Fibroblast of lung (primary cell): ENCODE data around the gene TIPRL. TPM values are rescaled to one million over a fixed set of nuclear protein-coding genes. Genes with fewer than 3 reads are reported as not detected.

Experiments
- DNase-seq, 2 donors: peaks; one replicate each; pipeline versions ENCODE4 v3.0.0 to v3.0.0-alpha.2; 2010; ENCODE audit warnings: low read depth in 2 of 2
- H2AFZ ChIP-seq: 2 replicates; pipeline ENCODE4 v1.5.1; 2012; ENCODE audit warnings: low read length, control low read depth, inconsistent platforms
- H3K27ac ChIP-seq: 2 replicates; pipeline ENCODE4 v1.5.1; 2011; ENCODE audit warnings: low read length, control low read depth; ENCODE audit not compliant: insufficient read depth
- H3K27me3 ChIP-seq: 2 replicates; pipeline ENCODE4 v1.5.1; 2011; ENCODE audit warnings: mild to moderate bottlenecking, low read length; ENCODE audit not compliant: control insufficient read depth, insufficient read depth
- H3K36me3 ChIP-seq: 2 replicates; pipeline ENCODE4 v1.5.1; 2011; ENCODE audit warnings: low read length; ENCODE audit not compliant: control insufficient read depth, insufficient read depth
- H3K4me1 ChIP-seq: 2 replicates; pipeline ENCODE4 v1.5.1; 2011; ENCODE audit warnings: low read length; ENCODE audit not compliant: control insufficient read depth, insufficient read depth; ENCODE audit errors: extremely low read depth
- H3K4me2 ChIP-seq: 2 replicates; pipeline ENCODE4 v1.5.1; 2011; ENCODE audit warnings: low read length, control low read depth; ENCODE audit not compliant: insufficient read depth; ENCODE audit errors: extremely low read depth
- H3K4me3 ChIP-seq, 4 experiments: fragments of 200-600 bp in 1 of 4; sonication (generic) in 1 of 4; replicated peaks in 1 of 4; 2 replicates each; pipeline ENCODE4 v1.5.1; 2011 to 2016; ENCODE audit warnings: low read length in 4 of 4, low read depth in 3 of 4, mild to moderate bottlenecking in 3 of 4, control low read depth in 2 of 4, inconsistent platforms in 1 of 4, mixed read lengths in 1 of 4; ENCODE audit not compliant: insufficient read depth in 1 of 4; ENCODE audit errors: control extremely low read depth in 1 of 4
- H3K79me2 ChIP-seq: 2 replicates; pipeline ENCODE4 v1.5.1; 2012; ENCODE audit warnings: mild to moderate bottlenecking, low read length, inconsistent platforms; ENCODE audit not compliant: control insufficient read depth, insufficient read depth
- H3K9ac ChIP-seq: 2 replicates; pipeline ENCODE4 v1.5.1; 2011; ENCODE audit warnings: mild to moderate bottlenecking, low read length, control low read depth; ENCODE audit not compliant: insufficient read depth
- H3K9me3 ChIP-seq: 2 replicates; pipeline ENCODE4 v1.5.1; 2012; ENCODE audit warnings: low read depth, low read length; ENCODE audit not compliant: control insufficient read depth, insufficient read depth
- H4K20me1 ChIP-seq: 2 replicates; pipeline ENCODE4 v1.5.1; 2011; ENCODE audit warnings: low read length; ENCODE audit not compliant: control insufficient read depth, insufficient read depth; ENCODE audit errors: extremely low read depth
- CTCF ChIP-seq, 2 donors: IDR thresholded peaks in 1 of 2; conservative IDR thresholded peaks in 1 of 2; 1 replicate in 1 of 2; 2 replicates in 1 of 2; pipeline ENCODE4 v1.5.1; 2011 to 2012; ENCODE audit warnings: low read length in 2 of 2, control low read depth in 1 of 2, inconsistent platforms in 1 of 2, low read depth in 1 of 2, mild to moderate bottlenecking in 1 of 2
- EZH2 ChIP-seq: IDR thresholded peaks from 2 replicates; pipeline ENCODE4 v1.5.1; 2012; ENCODE audit warnings: low read length, control low read depth, mild to moderate bottlenecking; ENCODE audit errors: missing control alignments
- polyA plus RNA-seq, 2 donors: library from polyadenylated mRNA; depleted of rRNA in 1 of 2; stranded (reverse) in 1 of 2; unstranded in 1 of 2; fragments of >200 nt; gene quantifications; 2 replicates each; pipeline ENCODE4 v1.2.1, GENCODE V29; 2011 to 2012; ENCODE audit warnings: missing spikeins in 1 of 2
- total RNA-seq: library from RNA; depleted of rRNA; stranded (reverse); fragments of >200 nt; gene quantifications from 2 replicates; pipeline ENCODE4 v1.2.1, GENCODE V29; 2014

Gene TIPRL
- total and polyA plus RNA-seq, 2 donors (not counting 1 experiment from before 2014, with no cell fraction given): 34.7 to 40.9 TPM

- peak in 1 of 2 donors; percentile 28 for DNase-seq
Measured at GRCh38 chr1:168235548-168235885, 56.8 kb downstream of the TIPRL start.

GRCh38 chr1:168235937-168236336 lies 57.2 kb downstream of the TIPRL start:
- H3K4me3 ChIP-seq: no peak overlapping the region
- H3K36me3 ChIP-seq: peaks cover 8% of the 10 kb centered on the region
- H3K27me3 ChIP-seq: no peaks in the 10 kb centered on the region
- TF ChIP-seq CTCF (conservative IDR thresholded peaks at IDR 0.05 in 1 of 2, IDR thresholded peaks at IDR 0.05 in 1 of 2; ENCODE audit: low read depth in 1 of 2, low read length in 2 of 2) (no peak), EZH2 (no peak)
- H2AFZ ChIP-seq: no peak overlapping the region
- H3K4me2 ChIP-seq: no peak overlapping the region
- no peaks in the 10 kb centered on the region for H3K4me1 ChIP-seq
- DNase-seq: no peak
- peaks cover 4% of the 10 kb centered on the region for H3K79me2 ChIP-seq
- no peaks in the 10 kb centered on the region for H4K20me1 ChIP-seq
- no peak overlapping the region for H3K9ac ChIP-seq
- no peak overlapping the region for H3K27ac ChIP-seq
- H3K9me3 ChIP-seq: no peaks in the 10 kb centered on the region

More at GRCh38 chr1:168235548-168235885, 56.8 kb downstream of the TIPRL start:
- Histone ChIP-seq H2AFZ (no peak overlapping the region), H3K4me1 (no peaks in the 10 kb centered on the region), H3K9me3 (no peaks in the 10 kb centered on the region), H3K36me3 (peaks cover 8% of the 10 kb centered on the region), H3K27ac (no peak overlapping the region), H3K4me2 (no peak overlapping the region), H3K4me3 (no peak overlapping the region), H4K20me1 (no peaks in the 10 kb centered on the region), H3K27me3 (no peaks in the 10 kb centered on the region), H3K9ac (no peak overlapping the region), H3K79me2 (peaks cover 6% of the 10 kb centered on the region)
- TF ChIP-seq EZH2 (no peak), CTCF (conservative IDR thresholded peaks at IDR 0.05 in 1 of 2, IDR thresholded peaks at IDR 0.05 in 1 of 2; ENCODE audit: low read depth in 1 of 2, low read length in 2 of 2) (no peak)

GRCh38 chr1:168236836-168237611 lies 58.3 kb downstream of the TIPRL start:
- Histone ChIP-seq H3K79me2 (peaks cover 1% of the 10 kb centered on the region), H3K4me1 (no peaks in the 10 kb centered on the region), H3K9me3 (no peaks in the 10 kb centered on the region), H3K4me3 (no peak overlapping the region), H3K27ac (no peak overlapping the region), H3K4me2 (no peak overlapping the region), H3K9ac (no peak overlapping the region), H2AFZ (no peak overlapping the region), H3K27me3 (no peaks in the 10 kb centered on the region), H4K20me1 (no peaks in the 10 kb centered on the region), H3K36me3 (peaks cover 8% of the 10 kb centered on the region)
- peak in 1 of 2 donors; percentile 55 for DNase-seq
- TF ChIP-seq EZH2 (no peak), CTCF (conservative IDR thresholded peaks at IDR 0.05 in 1 of 2, IDR thresholded peaks at IDR 0.05 in 1 of 2; ENCODE audit: low read depth in 1 of 2, low read length in 2 of 2) (no peak)
